MM.1S (cell line): Measurements from ENCODE around the gene NCAN.

Experiments
- CTCF ChIP-seq: fragments of 300-600 bp; sonication (generic); IDR thresholded peaks from 2 replicates; pipeline ENCODE4 v1.5.1; 2016; ENCODE audit warnings: antibody characterized with exemption, low read length, mixed read lengths
- EZH2 ChIP-seq: fragments of 300-600 bp; sonication (generic); optimal IDR thresholded peaks from 2 replicates; pipeline ENCODE3; 2017; ENCODE audit warnings: low read depth, mild to moderate bottlenecking, antibody characterized with exemption, low read length, mixed read lengths

GRCh38 chr19:19213426-19214158 is 1.8 kb downstream of the NCAN start:
- TF ChIP-seq CTCF (no peak), EZH2 (no peak)
